Measurements from ENCODE around the gene EMC10. TPM values are rescaled to one million over a fixed set of nuclear protein-coding genes. Genes with fewer than 3 reads are reported as not detected.
"Not testable (repeated sequence)": the region's sequence is repeated elsewhere in the genome, so short reads cannot be mapped to it uniquely, and the experiment has no call there.

Gene EMC10
- 53.8 TPM for total RNA-seq

DNA sequence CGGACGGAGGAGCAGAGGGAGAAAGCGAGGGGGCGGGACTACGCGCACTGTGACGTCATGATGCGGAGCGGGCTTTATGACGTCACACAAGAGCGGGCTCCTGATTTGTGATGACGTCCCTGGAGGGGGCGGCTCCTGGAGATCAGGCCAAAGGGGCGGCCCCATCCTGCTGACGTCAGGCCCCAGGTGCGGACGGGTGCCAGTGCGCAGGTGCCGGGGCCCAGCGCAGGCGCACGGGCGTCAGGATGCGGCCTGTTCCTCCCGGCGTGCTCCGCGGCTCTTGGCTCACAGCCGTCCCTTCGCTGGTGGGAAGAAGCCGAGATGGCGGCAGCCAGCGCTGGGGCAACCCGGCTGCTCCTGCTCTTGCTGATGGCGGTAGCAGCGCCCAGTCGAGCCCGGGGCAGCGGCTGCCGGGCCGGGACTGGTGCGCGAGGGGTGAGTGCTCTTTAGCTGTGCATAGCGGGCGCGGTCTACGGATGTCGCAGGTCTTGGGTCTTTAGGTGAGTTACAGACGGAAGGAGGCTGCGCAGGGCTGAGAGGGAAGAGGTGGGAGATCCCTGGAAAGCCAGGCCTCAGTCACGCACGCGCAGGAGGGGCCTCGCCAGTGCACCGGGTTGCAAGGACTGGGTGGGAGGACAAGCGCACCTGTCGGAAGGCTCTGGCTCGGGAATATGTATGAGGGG is at the start of gene EMC10, which contains the start of gene GARIN5A:
Gene EMC10, plus strand, starts transcription at position 284 of the 683 bp plus-strand sequence. Its CDS starts 38 bp downstream, at position 322.
Gene GARIN5A, minus strand, starts transcription at position 625 of the 683 bp plus-strand sequence. Its CDS starts 460 bp downstream, at position 165.
- peak; percentile 97 for ATAC-seq

DNA sequence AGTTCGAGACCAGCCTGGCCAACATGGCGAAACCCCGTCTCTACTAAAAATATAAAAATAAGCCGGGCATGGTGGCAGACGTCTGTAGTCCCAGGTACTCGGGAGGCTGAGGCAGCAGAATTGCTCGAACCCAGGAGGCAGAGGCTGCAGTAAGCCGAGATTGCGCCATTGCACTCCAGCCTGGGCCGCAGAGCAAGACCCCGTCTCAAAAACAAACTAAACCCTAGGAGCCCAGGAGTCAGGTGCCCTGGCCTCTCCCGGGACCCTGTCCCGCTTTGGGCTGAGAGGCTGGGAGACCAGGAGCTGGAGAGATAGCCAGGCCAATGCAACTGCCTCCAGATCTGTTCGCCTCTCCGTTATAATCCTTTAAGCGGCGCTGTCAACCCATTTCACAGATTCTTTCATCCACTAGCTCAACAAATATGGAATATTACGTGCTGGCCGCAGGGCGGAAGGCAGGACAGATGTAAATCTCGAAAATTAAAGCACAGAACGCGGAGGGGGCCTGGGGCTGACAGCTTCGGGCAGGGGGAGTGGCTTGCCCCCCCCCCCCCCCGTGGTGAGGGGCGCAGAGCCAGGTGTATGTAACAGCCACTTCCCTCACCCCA is 48.9 kb upstream of the EMC10 start:
- no peak for ATAC-seq

DNA sequence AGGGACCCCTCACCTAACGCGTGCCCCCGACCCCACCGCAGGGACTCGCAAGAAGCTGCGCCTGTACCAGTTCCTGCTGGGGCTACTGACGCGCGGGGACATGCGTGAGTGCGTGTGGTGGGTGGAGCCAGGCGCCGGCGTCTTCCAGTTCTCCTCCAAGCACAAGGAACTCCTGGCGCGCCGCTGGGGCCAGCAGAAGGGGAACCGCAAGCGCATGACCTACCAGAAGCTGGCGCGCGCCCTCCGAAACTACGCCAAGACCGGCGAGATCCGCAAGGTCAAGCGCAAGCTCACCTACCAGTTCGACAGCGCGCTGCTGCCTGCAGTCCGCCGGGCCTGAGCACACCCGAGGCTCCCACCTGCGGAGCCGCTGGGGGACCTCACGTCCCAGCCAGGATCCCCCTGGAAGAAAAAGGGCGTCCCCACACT is 48.3 kb upstream of the EMC10 start:
- peak; percentile 50 for ATAC-seq

DNA sequence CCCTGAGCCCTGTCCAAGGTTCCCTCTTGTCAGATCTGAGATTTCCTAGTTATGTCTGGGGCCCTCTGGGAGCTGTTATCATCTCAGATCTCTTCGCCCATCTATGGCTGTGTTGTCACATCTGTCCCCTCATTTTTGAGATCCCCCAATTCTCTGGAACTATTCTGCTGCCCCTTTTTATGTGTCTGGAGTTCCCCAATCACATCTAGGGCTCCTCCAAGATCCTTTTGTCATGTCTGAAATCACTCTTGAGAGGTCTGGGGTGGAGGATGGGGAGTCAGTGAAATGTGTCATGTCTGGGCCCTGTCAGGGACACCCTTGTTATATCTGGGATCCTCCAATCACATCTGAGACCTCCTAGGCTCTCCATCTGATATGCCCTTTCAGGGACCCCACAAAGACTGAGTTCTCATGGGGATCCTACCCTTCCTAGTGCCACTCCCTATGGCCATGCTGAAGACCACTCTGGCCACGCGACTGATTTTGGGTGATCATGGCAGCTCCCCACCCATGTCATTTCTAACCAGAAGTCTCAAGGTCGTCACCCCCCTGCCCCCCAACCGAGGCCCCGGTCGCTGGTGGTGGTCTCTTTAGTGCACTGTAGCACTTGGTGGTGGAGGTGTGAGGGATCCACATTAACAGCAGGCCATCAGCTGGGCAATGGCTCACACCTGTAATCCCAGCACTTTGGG is 47.4 kb upstream of the EMC10 start:
- ATAC-seq, result no peak

DNA sequence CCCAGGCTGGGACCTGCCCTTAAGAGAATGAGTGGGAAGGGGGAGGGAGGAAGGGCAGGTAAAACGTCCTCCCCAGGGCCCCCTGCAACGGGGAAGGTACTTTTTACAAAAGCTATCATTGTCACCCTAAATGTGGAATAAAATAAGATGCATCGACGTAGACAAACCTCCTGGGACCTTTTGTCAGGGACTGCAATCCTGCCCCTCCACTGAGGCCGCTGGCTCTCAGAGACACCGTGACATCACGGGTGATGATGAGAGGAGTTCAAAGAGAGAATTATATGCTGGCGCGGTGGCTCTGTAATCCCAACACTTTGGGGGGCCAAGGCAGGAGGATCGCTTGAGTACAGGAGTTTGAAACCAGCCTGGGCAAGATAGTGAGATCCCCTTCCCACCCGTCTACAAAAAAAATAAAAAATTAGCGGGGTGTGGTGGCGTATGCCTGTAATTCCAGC is 45.4 kb upstream of the EMC10 start:
- ATAC-seq, result no peak

DNA sequence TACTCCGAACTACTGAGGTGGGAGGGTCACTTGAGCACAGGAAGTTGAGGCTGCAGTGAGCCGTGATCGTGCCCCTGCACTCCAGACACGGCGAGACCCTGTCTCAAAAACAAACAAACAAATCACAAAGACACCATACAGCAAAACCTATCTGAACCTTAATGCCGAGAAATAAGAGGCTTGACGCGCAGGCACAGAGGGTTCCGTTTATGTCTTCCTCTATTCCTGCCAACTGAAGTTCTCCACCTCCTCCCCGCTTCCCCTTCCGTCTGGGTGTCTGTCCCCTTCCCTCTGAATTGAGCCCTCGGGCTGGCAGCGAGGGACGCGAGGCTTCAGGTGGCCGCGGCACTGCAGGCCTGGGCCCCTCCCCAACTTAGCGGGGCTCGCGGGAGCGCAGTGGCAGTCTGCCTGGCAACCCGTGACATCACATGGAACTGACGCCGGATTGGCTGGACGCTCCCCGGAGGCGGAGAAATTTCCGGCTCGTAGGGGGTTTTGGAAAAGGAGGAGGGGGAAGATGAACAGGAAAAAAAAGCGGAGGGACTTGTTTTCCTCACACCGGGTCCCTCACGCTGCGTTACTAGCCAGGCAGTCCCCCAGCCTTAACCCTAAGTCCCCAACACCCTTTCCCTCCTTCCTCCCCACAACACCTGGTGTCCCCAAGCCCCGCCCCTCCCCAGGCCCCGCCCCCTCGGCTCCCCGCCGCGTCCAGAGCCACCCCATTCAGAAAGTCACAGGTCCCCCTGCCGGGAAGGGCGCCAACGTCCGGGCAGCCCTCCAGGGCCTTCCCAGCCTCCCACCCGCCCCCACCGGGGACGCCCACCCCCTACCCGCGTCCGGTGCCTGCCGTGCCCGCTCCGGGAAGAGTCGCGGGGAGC is 44.7 kb upstream of the EMC10 start:
- peak; percentile 82 for ATAC-seq

DNA sequence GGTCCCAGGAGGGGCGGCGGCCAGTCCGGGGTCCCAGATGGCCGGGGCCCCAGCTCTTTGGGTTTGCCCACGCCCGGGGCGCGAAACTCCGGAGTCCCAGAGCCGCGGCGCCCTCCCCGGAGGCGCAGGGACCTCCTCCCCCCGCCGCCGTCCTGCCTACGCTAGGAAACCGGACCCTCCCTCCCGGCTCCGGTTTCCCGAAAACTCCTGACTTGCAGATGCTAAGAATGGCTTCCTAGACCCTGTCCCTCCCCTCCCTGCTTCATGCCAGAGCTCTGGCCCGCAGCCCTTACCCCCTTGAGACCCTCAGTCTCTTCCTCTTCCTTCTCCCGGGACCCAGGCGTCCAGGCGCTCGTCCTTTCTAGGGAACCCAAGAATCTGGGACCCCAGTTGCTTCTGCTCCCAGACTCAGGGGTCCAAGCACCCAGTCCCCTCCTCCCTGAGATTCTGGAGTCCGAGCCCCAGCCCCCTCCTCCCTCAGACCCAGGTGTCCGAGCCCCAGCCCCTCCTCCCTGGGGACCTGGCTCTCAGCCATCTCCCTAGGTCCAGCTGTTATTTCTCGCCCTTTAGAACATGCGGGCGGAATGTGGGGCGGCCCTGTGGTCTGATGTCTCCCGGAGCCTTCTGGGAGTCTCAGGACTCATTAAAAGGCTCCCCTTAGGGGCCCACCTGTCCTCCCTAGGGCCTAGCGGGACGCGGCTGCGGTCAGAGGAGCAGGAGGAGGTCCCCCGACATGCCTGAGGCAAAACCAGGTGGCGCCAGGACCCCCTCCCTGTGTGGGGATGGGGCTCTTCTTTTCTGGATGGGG is 43.9 kb upstream of the EMC10 start, which contains the start of gene MYBPC2:
Gene MYBPC2, plus strand, starts transcription at position 672 of the 808 bp plus-strand sequence. Its CDS starts 62 bp downstream, at position 734.
- no peak for ATAC-seq

DNA sequence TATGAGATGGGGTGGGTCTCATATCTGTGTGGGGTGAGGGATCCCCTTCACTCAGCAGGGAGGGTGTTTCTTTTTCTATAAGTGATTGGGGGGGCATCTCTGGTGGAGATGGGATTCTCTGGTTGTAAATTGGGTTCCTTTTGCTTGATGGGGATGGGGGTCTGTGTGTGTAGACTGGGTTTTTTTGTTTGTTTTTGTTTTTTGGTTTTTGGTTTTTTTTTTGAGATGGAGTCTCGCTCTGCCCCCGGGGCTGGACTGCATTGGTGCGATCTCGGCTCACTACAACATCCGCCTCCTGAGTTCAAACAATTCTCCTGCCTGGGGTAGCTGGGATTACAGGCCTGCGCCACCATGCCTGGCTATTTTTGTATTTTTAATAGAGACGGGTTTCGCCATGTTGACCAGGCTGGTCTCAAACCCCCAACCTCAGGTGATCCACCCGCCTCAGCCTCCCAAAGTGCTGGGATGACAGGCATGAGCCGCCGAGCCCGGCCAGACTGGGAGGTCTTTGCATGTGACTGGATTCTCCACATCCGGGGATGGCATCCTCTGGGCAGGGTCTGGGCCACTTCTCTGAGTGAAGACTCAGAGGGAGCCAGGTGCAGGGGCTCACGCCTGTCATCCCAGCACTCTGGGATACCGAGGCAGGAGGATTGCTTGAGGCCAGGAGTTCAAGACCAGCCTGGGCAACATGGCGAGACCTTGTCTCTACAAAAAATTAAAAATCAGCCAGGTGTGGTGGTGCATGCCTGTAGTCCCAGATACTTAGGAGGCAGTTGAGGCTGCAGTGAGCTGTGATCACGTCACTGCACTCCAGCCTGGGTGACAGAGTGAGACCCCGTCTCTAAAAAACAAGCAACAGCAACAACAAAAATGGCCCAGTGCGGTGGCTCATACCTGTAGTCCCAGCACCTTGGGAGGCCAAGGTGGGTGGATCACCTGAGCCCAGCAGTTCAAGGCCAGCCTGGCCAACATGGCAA is 42.8 kb upstream of the EMC10 start:
- no peak for ATAC-seq

DNA sequence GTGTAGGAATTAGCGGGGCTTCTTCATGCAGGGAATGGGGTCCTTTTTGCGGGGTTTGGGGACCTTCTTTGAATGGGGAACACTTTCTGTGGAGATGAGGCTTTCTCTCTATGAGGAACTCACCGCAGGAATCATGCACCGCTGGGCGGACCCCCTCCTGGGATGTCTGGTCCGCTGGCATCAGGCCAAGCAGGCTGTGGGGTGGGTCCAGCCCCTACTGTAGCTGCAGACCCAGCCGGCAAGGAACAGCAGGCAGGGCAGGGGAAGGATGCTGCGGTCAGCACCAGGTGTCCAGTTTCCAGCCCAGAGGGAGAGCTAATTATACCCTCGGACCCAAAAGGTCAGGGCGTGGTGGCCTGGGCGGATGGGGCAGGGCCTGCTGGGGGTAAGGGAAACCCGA is 41.8 kb upstream of the EMC10 start:
- no peak for ATAC-seq

DNA sequence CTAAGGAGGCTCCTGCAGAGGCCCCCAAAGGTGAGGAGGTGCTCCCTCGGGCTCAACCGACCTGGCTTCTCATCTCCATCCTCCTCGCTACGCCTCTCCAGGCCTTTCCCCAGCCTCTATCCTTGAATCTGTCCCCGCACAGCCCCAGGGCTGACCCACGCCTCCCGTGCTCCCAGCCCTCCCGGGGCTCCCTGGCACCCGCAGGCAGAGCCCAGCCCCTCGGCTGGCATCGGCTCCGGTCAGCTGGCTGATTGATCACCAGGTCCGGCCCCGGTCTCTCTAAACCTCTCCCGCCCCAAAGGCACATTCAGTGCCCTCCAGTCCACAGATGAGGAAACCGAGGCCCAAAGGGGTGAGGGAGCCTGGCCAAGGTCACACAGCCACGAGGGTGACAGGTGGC is 41.1 kb upstream of the EMC10 start:
- no peak for ATAC-seq

DNA sequence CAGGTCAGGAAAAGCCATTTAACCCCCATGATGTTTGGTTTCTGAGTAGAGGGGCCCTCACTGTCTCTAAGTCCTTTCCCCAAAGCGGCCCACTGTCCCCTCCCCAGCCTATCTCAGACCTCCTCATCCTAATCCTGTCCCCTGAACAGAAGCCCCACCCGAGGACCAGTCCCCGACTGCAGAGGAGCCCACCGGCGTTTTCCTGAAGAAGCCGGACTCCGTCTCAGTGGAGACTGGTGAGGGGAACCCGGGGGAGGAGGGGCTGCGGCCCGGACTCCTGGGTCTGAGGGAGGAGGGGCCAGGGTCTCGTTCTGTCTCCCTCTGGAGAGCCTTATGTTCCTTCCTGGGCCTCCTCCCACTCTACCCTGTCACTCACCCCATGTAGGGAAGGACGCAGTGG is 40.7 kb upstream of the EMC10 start:
- no peak for ATAC-seq

DNA sequence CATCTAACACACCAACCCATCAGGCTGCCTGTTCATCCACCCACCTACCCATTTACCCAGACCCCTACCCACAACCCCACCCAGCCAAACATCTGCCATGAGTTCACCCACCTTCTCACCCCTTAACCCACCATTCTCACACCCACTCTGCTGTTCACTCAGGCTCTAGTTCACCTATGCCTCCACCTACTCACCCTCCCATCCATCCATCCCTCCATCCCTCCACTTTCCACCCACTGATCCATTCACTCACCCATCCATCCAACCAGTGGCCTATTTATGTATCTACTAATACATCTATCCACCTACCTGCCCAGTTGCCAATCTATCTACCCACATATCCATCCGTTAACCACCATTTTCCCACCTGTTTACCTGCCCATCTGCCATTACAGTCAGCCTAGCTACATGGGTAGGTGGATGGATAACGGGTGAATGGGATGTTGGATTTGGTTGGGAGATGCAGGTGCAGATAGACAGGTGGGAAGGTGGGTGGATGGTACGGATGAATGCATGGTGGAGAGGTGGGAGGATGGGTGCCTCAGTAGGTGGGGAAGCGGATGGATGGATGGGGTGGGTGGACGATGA is 38.4 kb upstream of the EMC10 start:
- no peak for ATAC-seq

DNA sequence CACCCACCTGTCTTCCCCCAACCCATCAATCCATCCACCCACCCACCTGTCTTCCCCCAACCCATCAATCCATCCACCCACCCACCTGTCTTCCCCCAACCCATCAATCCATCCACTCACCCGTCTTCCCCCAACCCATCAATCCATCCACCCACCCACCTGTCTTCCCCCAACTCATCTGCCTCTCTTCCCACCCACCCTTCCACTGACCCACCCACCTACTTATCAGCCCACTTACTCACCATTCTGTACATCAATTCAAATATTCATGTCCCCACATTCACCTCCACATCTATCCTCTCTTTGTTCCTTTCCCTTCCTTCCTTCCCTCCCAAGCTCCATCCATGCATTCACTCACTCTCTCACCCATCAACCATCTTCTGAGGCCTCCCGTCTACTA is 37.2 kb upstream of the EMC10 start:
- ATAC-seq, result not testable (repeated sequence)

DNA sequence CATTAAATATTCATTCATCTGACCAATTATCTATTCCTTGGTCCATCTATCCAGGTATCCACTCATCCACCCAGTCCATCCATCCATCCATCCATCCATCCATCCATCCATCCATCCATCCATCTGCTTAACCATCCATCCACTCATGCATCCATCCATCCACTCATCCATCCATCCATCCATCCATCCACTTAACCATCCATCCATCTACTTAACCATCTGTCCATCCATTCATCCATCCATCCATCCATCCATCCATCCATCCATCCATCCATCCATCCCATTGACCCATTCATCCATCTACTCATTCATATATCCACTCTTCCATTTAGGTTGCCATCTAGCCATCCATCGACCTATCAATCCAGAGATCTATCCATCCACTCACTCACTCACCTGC is 32.2 kb upstream of the EMC10 start:
- ATAC-seq, result no peak

DNA sequence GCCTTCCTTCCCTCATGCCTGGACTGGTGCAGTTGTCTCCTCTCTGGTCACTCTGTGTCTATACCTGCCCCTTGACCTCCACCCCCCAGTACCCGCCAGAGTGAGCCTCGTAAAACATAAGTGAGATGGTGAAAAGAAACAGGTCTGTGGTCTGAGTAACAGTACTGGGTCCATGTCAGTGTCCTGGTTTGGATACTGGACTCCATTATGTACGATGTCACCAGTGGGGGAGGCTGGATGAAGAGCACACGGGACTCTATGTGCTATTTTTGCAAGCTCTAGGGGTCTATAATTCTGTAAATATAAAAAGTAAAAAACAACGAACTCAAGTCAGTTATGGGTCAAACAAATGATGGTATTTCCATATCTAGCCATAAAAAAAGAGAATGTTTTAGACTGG is 29.3 kb upstream of the EMC10 start:
- no peak for ATAC-seq

DNA sequence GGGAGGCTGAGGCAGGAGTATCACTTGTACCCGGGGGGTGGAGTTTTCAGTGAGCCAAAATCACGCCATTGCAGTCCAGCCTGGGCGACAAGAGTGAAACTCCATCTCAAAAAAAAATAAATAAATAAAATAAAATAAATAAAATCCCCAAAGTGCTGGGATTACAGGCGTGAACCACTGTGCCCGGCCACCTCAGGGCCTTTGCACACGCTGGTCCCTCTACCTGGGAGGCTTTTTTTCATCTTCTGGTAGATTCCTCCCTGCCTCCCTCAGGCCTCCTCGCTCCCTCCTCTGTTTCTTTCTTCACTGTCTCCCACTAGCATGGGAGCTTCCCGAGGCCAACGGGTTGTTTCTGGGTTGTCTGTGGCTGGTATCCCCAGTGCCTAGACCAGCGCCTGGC is 28.6 kb upstream of the EMC10 start:
- ATAC-seq, result no peak

DNA sequence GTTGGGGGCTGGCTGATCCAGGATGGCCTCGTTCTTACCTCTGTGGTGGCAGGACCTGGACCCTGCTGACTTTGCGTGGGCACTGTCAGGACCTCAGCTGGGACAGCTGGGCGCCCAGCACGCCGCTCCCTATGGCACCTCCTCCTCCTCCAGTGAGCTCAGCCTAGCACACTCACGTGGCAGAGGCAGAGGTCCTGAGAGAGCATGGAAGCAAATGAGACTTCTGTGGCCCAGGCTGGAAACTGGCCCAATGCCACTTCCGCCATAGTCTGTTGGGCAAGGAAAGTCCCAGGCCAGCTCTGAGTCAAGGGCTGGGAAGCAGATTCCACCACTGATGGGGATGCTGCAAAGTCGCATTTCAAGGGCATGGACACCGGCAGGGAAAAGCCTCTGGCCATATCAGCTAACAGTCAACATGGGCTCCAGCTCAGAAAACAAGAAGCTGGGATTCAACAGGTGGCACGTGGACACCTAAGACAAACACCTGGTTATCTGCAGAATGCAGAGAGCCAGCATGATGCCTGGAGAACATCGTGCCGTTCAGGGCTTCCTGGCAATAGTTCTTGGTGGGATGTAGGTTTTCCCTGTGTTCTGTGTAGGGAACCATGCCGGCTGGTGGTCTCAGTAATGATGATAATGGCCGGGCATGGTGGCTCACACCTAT is 26.9 kb upstream of the EMC10 start:
- no peak for ATAC-seq

DNA sequence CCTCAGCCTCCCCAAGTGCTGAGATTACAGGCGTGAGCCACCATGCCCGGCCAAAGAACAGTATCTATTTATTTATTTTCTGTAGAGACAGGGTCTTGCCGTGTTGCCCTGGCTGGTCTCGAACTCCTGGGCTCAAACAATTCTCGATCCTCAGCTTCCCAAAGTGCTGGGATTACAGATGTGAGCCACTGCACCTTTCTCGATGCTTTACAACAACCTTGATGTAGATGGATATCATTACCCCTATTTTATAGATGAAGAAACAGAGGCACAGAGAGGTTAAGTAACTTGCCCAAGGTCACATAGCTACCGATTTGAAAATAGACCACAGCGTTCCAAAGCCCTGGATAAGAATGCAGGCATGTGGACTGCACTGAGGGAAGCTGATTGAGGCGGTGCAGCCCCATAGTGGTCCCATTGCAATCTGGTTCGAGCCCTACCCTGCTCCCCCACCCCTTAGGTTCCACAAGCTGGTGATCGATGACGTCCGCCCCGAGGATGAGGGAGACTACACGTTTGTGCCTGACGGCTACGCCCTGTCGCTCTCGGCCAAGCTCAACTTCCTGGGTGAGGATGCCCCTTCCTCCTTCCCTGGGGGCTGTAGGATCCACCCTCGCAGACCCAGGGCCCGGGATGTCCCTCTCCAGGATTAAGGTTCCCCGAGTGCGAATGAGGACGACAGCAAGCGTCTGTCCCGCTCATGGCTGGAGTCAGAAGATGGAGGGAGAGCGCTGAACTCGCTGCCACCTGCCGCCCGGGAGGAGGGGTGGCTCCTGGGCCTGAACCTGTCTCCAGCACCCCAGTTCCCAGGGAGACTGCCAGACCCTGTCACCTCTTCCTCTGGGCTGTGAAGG is 25.7 kb upstream of the EMC10 start:
- no peak for ATAC-seq

DNA sequence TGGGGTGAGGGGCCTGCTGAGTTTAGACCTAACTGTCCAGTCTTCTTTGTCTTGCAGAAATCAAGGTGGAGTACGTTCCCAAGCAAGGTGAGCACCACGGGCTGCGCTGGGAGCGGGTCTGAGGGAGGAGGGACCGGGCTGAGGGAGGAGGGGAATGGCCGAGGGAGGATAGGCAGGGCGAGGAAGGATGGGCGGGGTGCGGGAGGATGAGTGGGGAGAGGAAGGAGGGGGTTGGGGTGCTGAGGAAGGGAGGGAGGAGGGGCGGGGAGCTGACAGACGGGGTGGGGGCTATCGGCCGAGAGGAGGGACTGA is 25.1 kb upstream of the EMC10 start:
- ATAC-seq, result no peak

All from esophagus mucosa (tissue), 1 donor.